NCI-H1436 (cell line): ENCODE data around the gene GPC6.
"Not testable (repeated sequence)": the region's sequence is repeated elsewhere in the genome, so short reads cannot be mapped to it uniquely, and the experiment has no call there.

Experiments
- DNase-seq: peaks from one replicate; lab custom pipeline; 2025; lab: John Stamatoyannopoulos, UW

Gene GPC6

DNA sequence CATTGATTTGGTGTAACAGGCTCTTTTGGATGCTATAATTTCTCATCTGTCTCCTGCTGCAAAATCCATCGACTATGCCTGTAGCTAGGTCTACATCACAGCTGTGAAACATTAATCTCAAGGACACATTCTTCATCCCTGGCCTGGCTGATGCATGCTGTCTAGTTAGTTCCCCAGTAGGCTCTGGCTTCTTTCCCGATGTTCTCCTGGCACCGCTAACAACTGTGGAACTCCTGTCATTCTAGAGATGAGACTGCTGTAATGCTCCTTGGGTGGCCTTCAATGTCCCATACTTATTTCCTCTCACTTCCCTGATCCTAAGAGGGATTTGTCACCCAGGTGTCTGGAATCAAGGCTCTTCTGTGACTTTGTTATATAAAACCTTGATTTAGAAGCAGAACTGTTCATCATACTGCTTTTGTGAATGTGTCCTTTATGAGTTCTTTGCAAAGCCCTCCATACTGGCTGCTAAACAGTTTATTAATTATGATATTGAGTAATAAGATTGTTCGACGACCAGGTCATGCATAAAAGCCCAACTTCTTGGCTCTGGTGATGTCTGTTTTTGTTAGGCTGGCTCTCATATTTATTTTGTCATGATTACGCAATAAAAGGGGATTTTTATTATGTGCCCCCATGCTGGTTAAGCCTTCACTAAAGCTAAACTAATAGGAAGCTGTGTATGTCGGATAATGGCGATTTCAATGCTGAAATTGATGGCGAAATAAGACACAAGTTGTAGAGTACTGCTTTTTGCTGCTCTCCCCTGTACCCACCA lies 1025.4 kb downstream of the GPC6 start:
- DNase-seq, result no peak

DNA sequence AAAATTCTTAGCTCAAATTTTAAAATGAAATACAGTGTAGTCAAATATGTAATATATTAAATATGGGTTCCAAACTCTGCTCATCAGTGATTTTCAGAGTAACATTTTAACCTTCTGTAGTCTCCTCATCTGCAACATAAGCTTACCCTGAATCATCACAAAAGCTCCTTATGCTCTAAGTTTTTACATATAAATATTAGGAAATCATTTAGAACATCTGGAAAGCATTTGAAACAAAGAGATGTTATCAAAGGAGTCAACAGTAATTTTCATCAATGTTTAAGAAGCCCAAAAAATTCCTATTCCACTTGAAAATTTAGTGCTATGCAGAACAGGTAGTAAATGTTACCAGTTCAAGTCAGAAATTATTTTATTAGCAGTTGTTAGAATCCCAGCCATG lies 1028.1 kb downstream of the GPC6 start:
- no peak for DNase-seq

DNA sequence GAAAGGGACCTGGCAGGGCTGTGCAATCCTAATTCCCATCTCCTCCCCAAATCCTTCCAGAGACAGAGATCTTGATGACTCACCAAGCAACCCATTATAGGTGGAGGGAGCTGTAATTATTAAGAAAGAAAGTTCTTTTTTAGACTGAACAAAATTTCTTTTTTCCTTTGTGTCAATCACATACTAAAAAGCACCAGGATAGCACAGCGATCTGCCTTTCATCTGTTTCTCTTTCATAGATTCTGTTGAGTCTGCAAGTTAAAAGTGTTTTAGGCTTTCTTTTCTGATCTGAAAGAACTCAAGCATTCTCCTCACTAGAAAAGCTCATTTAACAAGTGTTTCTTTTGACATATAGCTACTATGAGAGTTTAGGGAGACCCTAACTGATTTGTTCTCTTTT lies 1030.1 kb downstream of the GPC6 start:
- DNase-seq, result no peak

DNA sequence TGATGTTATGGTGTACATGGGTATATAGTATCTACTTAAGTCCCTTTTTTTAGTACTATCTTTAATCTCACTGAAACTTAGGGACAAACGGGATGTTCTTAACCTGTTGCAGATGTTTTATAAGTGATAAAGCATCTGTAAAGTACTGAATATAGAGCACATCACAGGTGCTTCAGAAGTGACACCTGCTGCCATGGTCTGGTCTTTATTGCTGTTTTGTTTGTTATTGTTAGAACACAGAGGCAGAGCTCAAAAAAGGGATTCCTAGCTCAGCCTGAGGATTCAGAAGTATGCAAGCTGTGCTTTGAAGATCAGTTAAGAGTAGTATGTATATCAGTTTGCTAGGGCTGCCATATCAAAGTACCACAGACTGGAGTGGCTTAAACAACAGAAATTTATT lies 1033.4 kb downstream of the GPC6 start:
- no peak for DNase-seq

DNA sequence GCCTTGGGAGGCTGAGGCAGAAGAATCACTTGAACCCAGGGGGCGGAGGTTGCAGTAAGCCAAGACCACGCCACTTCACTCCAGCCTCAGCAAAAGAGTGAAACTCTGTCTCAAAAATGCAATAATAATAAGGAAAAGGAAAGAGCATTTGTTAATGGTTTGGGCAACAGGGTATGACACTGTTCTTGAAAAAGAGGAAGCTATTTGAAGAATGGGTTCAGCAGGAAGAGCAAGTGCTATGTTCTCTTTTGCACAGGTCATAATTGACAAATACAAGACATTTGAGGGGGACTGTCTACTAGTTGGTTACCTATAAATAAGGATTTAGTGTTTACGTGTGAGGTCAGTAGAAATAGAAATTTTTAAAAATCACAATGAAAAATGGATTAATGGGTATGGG lies 1034.6 kb downstream of the GPC6 start:
- DNase-seq, result no peak

DNA sequence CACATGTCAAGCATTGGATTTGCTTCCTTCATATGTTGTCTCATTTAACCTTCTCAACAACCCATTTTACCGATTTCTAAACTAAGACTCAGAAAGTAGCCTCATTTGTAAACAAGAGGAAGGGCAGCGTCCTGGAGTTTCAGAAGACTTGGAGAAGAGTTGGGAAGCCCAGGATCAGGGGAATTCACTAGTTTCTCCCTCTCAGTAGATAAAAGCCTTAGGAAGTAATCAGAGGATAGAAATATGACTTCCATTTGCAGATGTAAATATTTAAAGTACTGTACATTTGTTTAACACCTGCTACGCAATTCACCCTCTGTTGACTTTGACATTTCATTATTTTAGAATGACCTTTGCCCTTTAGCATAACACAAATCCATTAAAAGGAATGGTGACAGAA lies 1036.4 kb downstream of the GPC6 start:
- no peak for DNase-seq

DNA sequence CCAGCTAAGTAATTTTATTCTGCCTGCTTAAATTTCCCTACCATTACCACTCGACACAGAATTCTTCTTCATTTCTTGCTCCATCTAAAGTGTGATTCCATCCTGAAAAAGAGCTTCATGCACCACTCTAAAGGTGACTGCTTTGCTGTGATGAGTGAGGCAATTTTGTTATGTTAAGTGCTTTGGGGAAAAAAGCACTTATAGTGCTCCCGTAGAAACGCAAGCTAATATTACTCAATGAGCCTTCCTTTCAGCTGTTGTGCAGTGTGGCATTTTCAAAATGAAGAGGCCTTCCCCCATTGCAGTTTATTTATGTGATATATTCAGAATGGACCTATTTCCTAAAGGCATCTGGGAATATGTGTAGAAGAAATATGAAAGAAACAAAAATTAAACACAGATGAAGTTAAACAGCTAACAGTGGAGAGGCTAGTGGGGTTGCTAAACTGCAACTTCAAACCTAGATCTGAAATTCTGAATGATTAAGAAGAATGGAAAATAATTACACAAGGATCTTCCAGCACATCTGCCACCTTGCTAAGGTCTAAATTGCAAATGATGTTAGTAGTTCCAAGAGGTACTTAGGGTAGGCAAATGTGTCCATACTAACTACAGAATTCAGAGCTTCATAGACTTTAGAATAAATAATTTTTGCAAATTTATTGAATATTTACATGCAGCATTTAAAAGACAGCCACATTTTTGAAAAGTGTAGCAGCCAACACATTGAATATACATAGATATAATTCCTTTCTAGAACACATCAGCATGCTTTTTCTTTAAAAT lies 1041.2 kb downstream of the GPC6 start:
- DNase-seq, result peak; percentile 57

DNA sequence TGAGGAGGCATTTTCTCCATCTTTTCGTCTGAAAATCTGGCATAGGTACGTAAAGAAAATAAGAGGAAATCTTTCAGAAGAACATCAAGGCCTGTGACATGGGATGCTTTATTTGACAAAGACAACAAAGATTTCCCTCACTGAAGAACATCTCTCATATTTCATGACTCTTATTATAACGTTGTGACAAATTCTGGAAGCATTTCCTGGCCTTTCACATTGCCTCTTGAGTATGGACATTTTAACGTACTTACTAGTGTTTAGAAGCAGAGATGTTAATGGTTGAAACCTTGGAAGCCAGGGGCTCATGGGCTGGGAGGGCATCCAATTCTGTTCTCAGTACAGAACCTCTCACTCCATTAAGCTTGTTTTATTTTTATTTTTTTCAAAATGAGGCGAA lies 1042.1 kb downstream of the GPC6 start:
- DNase-seq, result no peak

DNA sequence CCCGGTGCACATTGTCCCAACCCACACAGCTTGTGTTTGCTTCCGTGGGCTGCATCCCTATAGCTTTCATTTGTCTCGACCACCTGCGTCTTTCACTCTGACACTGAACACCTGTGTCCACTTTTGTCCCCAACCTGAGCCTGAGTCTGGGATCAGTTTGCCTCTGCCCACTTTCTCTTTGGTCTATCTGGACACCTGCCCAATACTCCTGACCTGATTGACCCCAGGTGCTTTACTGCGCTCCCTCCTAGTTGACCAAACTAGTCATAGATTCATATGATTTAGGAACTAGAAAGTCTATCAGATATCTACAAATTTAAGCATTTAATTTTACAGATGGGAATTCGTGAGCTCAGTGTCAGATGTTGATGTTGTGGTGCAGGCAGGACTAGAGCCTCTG lies 1043.0 kb downstream of the GPC6 start:
- DNase-seq, result no peak

DNA sequence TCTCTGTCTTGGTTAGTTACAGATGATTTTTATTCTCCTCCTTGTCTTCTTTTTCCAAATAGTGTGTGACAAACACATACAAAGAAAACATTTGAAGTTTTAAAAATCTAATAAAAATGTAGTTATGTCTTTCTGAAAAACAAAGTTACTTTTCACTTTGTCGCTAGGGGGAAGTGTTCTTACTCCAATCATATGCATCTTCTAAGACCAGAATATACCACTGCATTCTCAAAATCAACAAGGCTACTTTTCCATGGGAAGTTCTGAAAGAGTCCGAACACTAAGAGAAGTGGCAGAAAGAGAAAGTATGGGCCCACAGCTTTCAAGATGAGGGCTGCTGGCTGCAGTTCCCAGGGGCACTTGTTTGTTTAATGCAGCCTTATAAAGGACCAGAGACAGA lies 1043.9 kb downstream of the GPC6 start:
- DNase-seq, result no peak

DNA sequence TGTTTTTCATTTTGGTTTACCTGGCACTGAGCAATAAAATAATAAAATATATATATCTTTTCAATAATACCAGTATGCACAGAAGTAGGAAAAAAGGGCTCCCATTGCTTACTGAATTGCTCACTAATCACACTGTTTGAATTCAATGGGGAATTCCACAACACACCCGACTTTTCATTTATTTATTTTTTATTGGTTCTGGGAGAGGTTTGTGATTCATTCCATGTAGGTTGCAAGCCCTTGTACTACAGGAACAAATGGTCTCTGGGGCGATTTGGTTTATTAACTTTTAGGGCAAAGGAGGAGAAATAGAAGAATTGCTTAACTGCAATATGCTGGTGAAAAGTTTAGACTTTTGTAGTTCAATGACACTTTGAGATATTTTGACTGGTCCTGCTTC lies 1045.4 kb downstream of the GPC6 start:
- DNase-seq, result no peak

DNA sequence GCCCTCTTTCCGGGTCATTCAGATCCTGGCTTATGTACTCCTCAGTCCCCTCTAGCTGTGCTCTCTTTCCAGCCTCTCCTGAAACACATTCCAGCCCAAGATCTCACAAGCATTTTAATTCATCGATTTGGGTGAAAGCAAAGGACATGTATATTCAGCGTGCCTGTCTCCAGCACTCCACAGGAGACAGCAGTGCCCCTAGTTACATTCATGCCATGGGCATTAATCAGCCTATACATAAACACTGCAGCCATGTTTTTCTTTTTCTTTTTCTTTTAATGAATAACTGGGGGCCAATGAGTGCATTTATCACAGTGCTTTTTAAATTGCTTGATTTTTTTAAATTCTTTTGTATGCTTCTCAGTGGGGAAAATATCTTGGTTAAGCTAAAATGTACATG lies 1053.7 kb downstream of the GPC6 start:
- no peak for DNase-seq

DNA sequence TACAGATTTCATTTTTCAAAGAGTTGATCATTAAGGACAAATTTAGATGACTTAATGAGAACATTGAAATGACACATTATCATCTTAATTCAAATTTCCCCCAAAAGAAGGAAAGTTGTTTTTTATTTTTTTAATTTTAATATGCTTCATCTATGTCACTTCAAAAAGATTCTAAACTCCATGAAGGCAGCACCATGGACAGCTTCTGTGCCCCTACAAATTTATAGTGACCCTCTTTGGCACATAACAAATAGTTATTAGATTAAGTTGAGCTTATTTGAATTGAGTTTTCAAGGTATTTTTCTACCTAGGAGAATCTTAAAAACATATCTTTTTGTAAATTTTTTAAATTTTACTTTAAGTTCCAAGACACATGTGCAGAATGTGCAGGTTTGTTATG lies 1054.2 kb downstream of the GPC6 start:
- DNase-seq, result no peak

DNA sequence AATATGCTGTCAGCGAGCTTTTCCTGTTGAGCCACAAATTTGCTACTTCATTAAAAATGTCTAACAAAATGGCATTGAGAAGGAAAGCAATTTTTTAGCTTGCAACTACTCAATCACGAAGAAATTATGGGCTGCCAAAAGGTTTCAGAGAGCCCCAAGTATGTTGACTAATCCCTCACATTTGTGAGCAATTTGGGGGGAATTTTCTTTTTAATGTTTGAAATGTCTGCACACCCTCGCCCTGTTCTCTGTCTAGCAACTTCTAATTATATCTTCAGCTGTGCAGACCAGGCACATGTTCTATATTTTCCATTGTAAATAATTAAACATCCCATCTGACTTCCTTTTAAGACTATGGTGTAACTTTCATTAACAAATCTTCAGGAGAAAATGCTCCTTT lies 1060.0 kb downstream of the GPC6 start:
- no peak for DNase-seq

DNA sequence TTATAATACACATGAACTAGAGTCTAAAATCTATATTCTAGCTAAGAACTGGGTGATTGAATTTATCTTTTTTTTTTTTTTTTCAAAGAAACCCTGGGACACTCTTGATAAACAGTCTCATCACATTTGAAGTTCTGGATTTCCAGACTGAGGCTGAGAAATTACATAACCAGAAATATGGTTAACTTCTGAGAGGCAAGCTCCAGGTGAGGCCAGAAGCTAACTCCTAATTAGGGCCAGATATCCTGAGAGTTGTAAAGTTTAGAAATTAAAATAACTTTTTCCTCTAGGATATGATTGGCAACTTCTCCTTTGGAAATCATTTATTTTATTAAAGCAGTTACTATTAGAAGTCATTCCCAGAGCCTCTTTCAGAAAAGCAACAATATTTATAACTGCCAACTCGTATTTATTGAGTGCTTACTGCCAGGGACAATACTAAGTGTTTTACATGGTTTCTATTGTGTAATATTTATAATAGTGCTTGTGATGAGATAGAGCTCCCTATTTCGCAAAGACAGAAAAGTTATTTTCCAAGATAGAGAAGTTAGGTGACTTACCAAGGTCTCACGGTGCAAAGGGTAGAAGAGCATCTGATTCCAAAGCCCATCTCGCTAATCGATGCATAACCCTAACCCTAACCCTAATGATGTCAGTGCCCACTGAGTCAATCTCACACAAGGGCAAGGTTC lies 1065.2 kb downstream of the GPC6 start:
- DNase-seq, result no peak

DNA sequence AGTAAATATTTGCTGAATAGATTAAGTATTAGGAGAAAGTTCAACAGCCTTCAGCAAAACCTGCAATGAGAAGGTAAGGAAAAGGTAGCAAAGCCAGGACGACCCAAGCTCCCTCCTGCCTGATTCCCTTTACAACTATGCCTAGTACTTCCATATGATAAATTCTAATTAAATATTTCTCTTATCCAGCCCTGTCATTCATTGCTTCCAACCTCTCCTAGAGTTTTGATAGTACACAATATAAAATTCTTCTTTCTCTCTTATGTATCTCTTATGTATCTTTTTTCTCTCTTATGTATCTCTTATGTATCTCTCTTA lies 1065.7 kb downstream of the GPC6 start:
- no peak for DNase-seq

DNA sequence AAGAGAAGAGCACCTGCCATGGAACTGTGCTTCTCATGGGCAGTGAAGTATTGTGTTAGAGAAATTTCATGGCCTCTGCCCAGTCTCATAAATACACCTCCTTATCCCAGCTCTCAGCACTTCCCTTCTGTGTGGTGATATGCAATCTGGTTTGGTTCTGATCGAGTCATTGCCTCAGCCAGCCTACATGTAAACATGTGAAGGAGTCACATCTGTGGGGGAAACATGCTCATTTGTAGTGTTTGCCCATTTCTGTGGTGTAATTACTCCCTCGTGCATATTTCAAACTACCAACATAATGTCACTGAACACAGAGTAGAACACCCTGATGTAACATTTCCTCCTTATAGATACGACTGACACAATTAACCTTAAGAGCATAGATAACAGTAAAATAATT lies 1069.9 kb downstream of the GPC6 start:
- DNase-seq, result no peak

DNA sequence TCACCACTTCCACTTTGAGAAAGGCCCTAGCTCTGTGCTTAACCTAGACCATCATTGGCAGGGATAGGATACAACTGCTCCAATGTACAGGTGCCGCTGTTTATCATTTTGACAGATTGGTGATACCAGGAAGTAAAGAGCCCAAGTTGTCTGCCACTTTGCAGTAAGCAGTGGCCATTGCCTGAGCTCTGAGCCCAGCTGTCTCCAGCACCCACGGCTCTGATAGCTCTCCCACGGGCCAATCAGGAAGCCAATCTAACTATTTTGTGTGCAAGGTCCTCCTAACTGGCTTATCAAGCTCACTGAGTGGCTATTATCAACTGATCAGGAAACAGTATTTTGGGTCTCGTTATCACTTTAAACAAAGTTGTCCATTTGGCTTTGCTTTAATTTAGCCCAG lies 1071.7 kb downstream of the GPC6 start:
- DNase-seq, result no peak

DNA sequence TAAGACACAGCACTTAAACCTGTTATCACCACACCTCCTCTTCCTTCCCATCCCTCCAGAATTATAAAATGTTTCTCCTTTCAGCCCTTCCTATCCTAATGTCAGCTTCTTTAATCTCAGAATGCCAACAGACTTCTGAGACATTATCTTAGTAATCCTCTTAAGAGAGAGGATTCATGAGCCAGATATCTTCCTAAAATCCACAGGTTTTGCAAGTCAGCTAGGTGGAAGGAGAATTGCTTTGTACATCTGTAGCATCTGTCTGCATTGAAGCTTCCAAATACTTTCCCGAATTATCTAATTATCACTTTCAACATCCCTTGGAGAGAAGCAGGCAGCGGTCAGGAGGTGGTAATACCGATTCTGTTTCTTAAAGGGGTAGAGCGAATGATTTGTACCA lies 1073.8 kb downstream of the GPC6 start:
- no peak for DNase-seq

DNA sequence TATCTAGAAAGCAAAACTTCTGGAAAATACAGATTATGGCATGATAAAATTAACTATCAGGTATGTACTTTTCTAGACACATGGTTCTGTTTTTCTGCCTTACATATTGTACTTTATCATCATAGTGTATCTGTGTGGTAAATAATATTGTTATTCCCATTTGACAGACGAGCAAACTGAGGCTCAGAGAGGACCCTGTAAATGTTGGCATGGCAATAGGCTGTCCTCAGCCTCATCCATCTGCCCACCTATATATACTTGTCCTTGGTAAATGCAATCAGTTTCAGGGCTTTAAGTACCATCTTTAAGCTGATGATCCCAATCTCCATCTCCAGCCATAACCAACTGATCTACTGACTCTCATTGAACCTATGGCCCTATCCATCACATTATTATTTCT lies 1074.9 kb downstream of the GPC6 start:
- no peak for DNase-seq

DNA sequence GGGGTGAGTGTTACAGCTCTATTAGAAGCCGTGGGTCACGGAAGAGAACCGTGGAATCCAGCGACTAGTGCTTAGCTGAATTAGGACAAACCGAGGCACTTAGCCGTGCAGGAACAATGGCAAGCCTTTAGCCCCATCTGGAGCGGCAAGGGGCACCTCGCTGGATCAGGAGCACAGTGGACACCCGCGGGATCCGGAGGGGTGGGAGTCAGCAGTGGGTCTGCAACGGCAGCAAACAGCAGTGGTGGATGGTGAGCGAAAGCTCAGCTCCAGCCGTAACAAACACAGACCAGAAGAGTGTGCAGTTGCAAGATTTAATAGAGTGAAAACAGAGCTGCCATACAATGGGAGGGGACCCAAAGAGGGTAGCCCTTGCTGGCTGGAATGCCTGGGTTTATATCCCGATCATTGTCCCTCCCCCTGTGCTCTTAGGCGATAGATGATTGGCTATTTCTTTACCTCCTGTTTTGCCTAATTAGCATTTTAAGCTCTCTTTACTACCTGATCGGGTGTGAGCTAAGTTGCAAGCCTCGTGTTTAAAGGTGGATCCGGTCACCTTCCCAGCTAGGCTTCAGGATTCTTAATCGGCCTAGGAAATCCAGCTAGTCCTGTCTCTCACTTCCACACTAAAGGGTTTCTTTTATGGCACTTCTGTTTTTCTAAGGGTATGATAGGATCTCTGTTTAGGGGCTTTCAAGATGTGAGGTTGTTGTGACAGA lies 1076.4 kb downstream of the GPC6 start:
- not testable (repeated sequence) for DNase-seq

DNA sequence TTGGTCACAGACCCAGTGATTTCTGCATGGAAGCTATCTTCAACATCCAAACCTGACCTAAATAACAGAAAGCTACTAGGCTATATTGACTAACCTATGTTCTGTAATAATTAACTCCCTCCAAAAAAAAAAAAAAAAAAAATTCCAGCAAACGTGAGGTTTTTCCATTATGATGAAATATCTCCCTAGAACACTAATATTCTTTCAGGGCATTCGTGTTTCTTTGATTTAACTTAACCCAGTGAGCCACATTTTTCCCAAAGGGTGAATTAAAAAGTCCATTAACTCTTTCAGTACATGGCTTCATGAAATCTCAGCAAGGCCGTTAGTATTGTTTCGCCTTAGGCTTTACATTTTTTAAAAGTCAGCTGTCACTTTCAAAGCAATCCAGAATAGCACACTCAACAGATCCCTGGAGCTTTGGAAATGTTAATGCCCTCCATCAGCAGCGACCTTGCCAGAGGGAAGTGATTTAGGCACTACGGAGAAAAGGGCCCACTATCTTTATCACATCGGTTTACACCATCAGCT lies 1077.1 kb downstream of the GPC6 start:
- DNase-seq, result no peak
